Measurements from ENCODE around the gene UGT2B15. TPM values are rescaled to one million over a fixed set of nuclear protein-coding genes. Genes with fewer than 3 reads are reported as not detected.

Gene UGT2B15
- total RNA-seq, 1 experiment from 2014 or later, result 0.13 TPM

DNA sequence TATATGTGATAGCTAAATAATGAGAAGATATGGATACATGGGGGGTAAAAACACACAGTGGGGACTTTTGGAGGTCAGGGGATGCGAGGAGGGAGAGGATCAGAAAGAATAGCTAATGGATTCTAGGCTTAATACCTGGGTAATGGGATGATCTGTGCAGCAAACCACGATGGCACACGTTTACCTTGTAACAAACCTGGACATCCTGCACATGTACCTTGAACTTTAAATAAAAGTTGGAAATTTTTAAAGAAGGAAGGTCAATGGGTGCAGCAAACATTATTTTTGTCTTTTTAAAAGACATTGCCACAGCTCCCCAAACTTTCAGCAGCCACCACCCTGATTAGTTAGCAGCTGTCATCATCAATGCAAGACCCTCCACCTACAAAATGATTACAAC is 29.7 kb upstream of the UGT2B15 start:
- in situ Hi-C loops (cut with HindIII; ENCODE audit: low pct_unique_long_range_greater_than_20kb, low sequenced_read_pairs) (no loop called here), intact Hi-C loops (cut with micrococcal nuclease; ENCODE audit: unreplicated experiment) (no loop called here)
- CTCF ChIA-PET, result no interaction called here
- TF ChIP-seq POLR2AphosphoS5 (IDR thresholded peaks at IDR 0.05; ENCODE audit: low read depth, low read length) (no peak), SIN3A (IDR thresholded peaks at IDR 0.05; ENCODE audit: borderline replicate concordance, insufficient read depth, low read depth, low read length) (no peak), CTCF (IDR thresholded peaks at IDR 0.05) (no peak)
- TF ChIP-seq, protein P1, sequence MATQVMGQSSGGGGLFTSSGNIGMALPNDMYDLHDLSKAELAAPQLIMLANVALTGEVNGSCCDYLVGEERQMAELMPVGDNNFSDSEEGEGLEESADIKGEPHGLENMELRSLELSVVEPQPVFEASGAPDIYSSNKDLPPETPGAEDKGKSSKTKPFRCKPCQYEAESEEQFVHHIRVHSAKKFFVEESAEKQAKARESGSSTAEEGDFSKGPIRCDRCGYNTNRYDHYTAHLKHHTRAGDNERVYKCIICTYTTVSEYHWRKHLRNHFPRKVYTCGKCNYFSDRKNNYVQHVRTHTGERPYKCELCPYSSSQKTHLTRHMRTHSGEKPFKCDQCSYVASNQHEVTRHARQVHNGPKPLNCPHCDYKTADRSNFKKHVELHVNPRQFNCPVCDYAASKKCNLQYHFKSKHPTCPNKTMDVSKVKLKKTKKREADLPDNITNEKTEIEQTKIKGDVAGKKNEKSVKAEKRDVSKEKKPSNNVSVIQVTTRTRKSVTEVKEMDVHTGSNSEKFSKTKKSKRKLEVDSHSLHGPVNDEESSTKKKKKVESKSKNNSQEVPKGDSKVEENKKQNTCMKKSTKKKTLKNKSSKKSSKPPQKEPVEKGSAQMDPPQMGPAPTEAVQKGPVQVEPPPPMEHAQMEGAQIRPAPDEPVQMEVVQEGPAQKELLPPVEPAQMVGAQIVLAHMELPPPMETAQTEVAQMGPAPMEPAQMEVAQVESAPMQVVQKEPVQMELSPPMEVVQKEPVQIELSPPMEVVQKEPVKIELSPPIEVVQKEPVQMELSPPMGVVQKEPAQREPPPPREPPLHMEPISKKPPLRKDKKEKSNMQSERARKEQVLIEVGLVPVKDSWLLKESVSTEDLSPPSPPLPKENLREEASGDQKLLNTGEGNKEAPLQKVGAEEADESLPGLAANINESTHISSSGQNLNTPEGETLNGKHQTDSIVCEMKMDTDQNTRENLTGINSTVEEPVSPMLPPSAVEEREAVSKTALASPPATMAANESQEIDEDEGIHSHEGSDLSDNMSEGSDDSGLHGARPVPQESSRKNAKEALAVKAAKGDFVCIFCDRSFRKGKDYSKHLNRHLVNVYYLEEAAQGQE (IDR thresholded peaks at IDR 0.05; ENCODE audit: insufficient read depth in 1 of 2, low read depth in 2 of 2, low read length in 1 of 2), result no peak
- ATAC-seq (no peak), DNase-seq (ENCODE audit: low read depth, low spot score) (no peak)
- Histone ChIP-seq H3K9me3 (ENCODE audit: control insufficient read depth, insufficient read depth, low read depth, low read length) (no peaks in the 10 kb centered on the region), H3K27me3 (ENCODE audit: control insufficient read depth, insufficient read depth, low read length) (no peaks in the 10 kb centered on the region), H3K4me1 (ENCODE audit: control insufficient read depth, insufficient read depth, low read length) (no peaks in the 10 kb centered on the region), H3K27ac (ENCODE audit: low read length) (no peak overlapping the region), H3K4me3 (ENCODE audit: low read depth in 2 of 2, low read length in 2 of 2) (no peak overlapping the region), H3K36me3 (ENCODE audit: control insufficient read depth, insufficient read depth, low read length) (no peaks in the 10 kb centered on the region)
- BruUV-seq (replicated peaks), result no TSS peak
- POLR2A ChIA-PET, result no interaction called here

DNA sequence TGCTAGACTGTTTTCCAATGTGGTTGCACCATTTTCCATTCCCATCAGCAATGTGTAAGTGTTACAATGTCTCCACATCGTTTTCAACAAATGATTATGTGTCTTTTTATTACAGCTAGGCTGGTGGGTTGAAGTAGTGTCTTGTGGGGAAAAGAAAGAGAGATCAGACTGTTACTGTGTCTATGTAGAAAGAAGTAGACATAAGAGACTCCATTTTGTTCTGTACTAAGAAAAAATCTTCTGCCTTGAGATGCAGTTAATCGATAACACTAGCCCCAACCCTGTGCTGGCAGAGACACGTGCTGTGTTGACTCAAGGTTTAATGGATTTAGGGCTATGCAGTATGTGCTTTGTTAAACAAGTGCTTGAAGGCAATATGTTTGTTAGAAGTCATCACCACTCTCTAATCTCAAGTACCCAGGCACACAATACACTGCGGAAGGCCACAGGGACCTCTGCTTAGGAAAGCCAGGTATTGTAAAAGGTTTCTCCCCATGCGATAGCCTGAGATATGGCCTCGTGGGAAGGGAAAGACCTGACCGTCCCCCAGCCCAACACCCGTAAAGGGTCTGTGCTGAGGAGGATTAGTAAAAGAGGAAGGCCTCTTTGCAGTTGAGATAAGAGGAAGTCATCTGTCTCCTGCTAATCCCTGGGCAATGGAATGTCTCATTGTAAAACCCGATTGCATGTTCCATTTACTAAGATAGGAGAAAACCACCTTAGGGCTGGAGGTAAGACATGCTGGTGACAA is 23.0 kb upstream of the UGT2B15 start:
- in situ Hi-C loops (cut with HindIII; ENCODE audit: low pct_unique_long_range_greater_than_20kb, low sequenced_read_pairs), result no loop called here
- ChIA-PET POLR2A (no interaction called here), CTCF (no interaction called here)
- Histone ChIP-seq H3K4me3 (ENCODE audit: low read depth in 2 of 2, low read length in 2 of 2) (no peak overlapping the region), H3K36me3 (ENCODE audit: control insufficient read depth, insufficient read depth, low read length) (no peaks in the 10 kb centered on the region), H3K9me3 (ENCODE audit: control insufficient read depth, insufficient read depth, low read depth, low read length) (no peaks in the 10 kb centered on the region), H3K27me3 (ENCODE audit: control insufficient read depth, insufficient read depth, low read length) (no peaks in the 10 kb centered on the region), H3K27ac (ENCODE audit: low read length) (no peak overlapping the region), H3K4me1 (ENCODE audit: control insufficient read depth, insufficient read depth, low read length) (no peaks in the 10 kb centered on the region)
- no TSS peak for BruUV-seq (replicated peaks)
- DNase-seq (ENCODE audit: low read depth, low spot score), result no peak
- ATAC-seq, result no peak
- TF ChIP-seq SIN3A (IDR thresholded peaks at IDR 0.05; ENCODE audit: borderline replicate concordance, insufficient read depth, low read depth, low read length) (no peak), CTCF (IDR thresholded peaks at IDR 0.05) (no peak), POLR2AphosphoS5 (IDR thresholded peaks at IDR 0.05; ENCODE audit: low read depth, low read length) (no peak), TCF7L2 (IDR thresholded peaks at IDR 0.05; ENCODE audit: low read depth, low read length) (no peak)
- TF ChIP-seq, protein P1 (IDR thresholded peaks at IDR 0.05; ENCODE audit: insufficient read depth in 1 of 2, low read depth in 2 of 2, low read length in 1 of 2), result no peak
- intact Hi-C loops (cut with micrococcal nuclease; ENCODE audit: unreplicated experiment), result no loop called here
